Measurements from ENCODE around the gene FHIT.

Gene FHIT

GRCh38 chr3:59772416-59773408, 1478.5 kb downstream of the FHIT start:
- in situ Hi-C loops (cut with MboI; ENCODE audit: low sequenced_read_pairs) = no loop called here

- in situ Hi-C loops (cut with MboI; ENCODE audit: low sequenced_read_pairs) = no loop called here
Measured at GRCh38 chr3:59771768-59772181, 1479.5 kb downstream of the FHIT start.

DNA sequence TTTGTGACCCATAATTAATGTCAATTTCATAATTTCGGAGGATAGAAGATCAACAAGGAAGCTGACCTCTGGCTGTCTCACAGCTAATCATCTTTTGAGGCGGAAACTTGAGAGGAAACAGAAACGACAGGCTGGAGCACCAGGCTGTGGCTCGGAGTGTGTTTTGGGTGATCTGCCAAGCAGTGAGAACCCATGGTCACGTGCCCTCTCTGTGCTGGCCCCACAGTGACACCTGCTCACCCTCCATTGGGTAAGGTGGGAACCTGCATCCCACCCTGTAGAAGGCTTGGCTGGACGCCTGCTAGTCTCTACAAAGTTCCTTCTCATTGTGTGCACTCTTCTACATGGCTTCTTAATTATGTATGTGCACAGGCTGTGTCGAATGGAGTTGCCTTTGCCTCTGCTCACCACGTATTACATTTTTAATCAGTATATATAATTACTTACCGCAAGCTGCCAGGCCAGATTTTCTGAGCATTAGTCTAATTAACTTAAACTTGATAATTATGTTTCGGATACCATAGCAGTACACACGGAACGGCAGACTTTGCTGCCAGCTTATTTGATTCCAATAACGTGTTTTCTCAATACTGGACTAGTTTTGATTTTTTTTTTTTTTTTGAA, 1482.0 kb downstream of the FHIT start:
- in situ Hi-C loops (cut with MboI; ENCODE audit: low sequenced_read_pairs) = no loop called here

DNA sequence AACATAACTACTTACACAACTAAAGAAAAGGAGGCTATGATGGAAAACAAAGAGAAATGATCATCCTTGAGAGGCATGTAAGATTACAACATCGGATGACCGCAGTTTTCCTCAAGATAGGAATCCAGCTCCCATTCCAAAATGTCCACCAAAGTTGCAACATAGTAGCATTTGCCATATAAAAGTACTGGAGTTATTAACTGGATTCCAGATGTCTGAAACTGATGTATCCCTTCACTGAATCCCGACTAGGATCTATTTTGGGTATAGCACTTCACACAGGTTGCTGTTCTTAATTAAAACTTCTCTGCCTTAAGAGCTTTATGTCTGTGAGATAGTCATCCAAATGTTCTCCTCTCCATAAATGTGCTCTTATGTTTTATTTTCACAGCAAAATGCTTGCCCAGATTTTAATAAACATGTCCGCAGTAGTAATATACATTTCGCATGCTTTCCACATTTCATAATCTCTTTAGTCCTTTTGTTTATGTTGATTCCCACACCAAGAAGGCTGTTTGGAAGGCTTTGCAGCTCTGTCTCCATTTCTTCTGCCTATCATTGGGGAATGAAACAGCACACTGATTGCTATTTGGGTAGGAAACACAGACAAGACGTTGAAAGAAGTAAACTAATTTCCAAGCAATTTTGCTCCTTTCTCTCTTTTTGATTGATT, 1484.9 kb downstream of the FHIT start:
- in situ Hi-C loops (cut with MboI; ENCODE audit: low sequenced_read_pairs) = no loop called here

DNA sequence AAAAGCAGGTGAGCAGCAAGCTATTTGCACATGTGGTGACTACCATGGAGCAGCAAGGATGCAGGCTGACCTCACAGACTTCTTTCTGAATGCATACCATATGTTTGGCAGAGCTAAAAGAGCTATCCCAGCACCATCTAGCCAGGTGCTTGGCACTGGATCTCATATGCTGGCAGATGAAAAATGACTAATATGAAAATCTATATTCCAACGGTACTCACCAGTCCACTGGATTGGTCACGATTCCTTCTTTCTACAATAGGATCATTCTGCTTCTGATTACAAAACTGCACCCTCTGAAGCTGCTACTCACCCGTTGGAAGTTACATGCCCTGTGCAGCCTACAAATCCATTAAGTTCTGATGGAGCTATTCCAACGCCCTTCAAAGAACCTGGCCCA, 1487.1 kb downstream of the FHIT start:
- in situ Hi-C loops (cut with MboI; ENCODE audit: low sequenced_read_pairs) = no loop called here

GRCh38 chr3:59762941-59763340, 1488.3 kb downstream of the FHIT start:
- in situ Hi-C loops (cut with MboI; ENCODE audit: low sequenced_read_pairs) = no loop called here

DNA sequence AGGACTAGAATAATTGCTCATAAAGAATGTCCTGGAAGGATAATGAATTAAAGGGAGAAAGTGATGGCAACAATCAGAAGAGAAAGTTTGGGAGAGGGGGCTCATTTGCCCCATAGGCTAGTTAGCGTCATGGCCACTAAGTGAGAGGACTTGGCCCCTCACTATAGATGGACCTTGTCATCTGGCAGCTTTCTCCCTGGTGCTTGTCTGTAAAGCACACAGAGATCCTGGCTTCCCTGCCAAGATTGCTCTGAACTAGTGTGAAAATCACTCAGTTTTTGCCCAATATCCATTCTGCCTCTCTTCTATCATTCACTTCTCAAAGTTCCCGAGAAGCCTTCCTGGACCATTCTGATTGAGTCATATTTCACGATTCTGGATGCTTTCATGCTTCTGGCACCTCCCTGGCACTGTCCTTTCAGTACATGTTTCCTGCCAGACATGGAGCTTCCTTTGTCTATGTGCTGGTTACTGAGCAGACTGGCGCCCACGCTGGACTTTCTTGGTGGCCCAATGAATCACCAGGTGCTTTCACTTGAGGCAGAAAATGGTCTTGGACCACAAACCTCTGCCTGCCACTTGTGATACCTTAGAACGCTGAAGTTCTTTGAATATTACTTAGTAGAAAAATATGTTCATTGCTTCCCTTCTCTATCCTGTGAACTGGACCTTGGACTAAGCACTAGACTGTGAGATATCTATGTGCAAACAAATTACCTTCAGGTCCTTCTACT, 1491.8 kb downstream of the FHIT start:
- in situ Hi-C loops (cut with MboI; ENCODE audit: low sequenced_read_pairs) = no loop called here

- in situ Hi-C loops (cut with MboI; ENCODE audit: low sequenced_read_pairs) = no loop called here
Measured at GRCh38 chr3:59758672-59759071, 1492.6 kb downstream of the FHIT start.

DNA sequence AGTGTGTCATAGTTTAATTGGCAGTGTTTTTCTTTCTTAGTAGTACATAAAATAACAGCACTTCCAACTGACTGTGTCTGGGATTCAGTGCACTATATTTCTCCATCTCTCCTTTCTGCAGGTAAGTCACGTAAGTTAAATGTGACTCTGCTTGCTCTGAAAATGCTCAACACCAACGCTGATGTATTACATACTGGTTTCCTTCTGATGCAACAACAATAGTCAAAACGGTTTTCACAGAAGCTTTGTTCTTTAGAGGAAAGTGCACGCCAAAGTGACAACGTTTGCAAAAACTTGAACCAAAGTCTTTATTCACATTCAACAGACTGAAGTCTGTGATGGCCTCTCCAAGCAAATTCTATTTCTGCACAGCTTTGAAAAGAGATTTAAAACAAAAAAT, 1494.3 kb downstream of the FHIT start:
- in situ Hi-C loops (cut with MboI; ENCODE audit: low sequenced_read_pairs) = no loop called here

- in situ Hi-C loops (cut with MboI; ENCODE audit: low sequenced_read_pairs) = no loop called here
Measured at GRCh38 chr3:59754456-59755129, 1496.7 kb downstream of the FHIT start.

GRCh38 chr3:59753808-59754450, 1497.3 kb downstream of the FHIT start:
- in situ Hi-C loops (cut with MboI; ENCODE audit: low sequenced_read_pairs) = no loop called here

DNA sequence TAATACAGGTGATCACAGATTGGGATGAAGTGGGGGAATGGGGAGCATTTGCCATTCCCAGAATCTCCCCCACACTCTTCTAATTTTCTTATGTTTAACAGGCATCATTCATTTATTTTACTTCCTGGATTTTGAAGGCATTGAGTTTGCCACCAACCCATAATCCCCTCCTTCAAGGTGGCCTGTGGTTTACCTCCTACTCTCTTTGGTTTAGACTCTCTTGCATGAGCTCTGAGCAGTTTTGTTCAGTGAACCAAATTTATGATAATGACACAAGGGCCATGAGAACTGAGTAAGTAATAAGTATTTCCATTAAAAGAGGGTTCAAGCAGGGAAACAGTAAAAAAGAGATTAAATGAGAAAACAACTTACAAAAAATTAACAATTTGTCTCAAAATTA, 1498.3 kb downstream of the FHIT start:
- in situ Hi-C loops (cut with MboI; ENCODE audit: low sequenced_read_pairs) = no loop called here

DNA sequence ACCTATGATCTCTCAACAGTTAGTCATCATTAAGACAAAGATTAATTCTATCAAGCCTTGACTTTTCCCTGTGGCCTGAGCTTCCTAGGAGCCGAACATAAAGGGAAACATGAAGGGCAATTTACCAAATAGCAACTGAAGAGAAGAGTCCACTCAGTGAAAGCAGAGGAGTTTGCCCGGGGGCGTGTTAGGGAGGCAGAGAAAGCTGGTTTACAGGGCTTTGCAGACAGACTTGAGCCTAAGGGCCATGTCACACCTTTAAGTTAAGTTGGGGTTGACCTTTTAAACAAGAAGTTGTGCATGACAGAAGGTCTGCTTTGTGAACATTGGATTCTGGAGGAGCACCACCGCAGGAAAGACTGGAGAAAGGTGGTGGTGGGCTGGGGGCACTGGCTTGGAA, 1499.6 kb downstream of the FHIT start:
- in situ Hi-C loops (cut with MboI; ENCODE audit: low sequenced_read_pairs) = no loop called here

DNA sequence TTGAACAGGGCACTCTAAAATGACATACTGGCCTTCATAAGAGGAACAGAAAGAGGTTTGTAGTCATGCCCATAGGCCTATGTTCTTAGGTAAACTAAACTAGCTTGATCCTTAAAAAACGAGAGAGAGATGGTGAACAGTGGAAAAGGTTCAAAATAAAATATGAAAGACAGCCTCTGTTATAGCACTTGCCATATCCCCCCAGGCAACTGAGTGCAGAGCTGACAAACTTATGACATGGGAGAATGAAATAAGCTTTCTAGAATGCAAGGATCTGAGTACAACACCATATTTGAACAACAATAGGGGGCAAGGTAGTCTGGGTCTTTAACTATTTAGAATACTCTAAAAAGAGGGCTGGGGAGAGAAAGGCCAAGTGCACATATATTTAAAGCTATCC, 1500.9 kb downstream of the FHIT start:
- in situ Hi-C loops (cut with MboI; ENCODE audit: low sequenced_read_pairs) = no loop called here

GRCh38 chr3:59749291-59749690, 1502.0 kb downstream of the FHIT start:
- in situ Hi-C loops (cut with MboI; ENCODE audit: low sequenced_read_pairs) = no loop called here

DNA sequence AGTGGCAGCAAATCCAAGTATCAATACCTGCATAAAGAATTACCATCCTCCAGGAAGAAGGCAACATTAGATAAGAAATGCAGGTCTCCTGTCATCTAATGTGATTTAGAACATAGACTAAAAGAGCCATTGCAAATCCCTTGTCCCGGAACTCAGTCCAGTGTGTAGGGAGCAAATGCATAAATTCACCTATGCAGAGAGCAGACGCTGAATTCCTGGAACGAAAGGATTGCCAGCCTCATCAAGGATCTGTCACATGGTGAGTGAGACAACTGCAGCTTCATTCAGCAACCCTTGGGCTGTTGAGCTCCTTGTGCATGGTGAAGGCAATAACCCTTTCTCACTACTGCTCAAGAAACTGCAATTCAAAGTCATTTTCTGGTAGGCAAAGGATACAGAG, 1504.7 kb downstream of the FHIT start:
- in situ Hi-C loops (cut with MboI; ENCODE audit: low sequenced_read_pairs) = no loop called here

- in situ Hi-C loops (cut with MboI; ENCODE audit: low sequenced_read_pairs) = no loop called here
Measured at GRCh38 chr3:59737241-59737640, 1514.0 kb downstream of the FHIT start.

GRCh38 chr3:59734061-59734460, 1517.2 kb downstream of the FHIT start:
- in situ Hi-C loops (cut with MboI; ENCODE audit: low sequenced_read_pairs) = no loop called here

- in situ Hi-C loops (cut with MboI; ENCODE audit: low sequenced_read_pairs) = no loop called here
Measured at GRCh38 chr3:59733041-59733809, 1518.0 kb downstream of the FHIT start.

Data from HL-60/S4 treated with phorbol 12-myristate 13-acetate at 8.2 ng/mL for 4 days and 3 days (cell line).